ENCODE measurements around the gene DUSP11.
"Not testable (repeated sequence)": the region's sequence is repeated elsewhere in the genome, so short reads cannot be mapped to it uniquely, and the experiment has no call there.

The DUSP11 gene

DNA sequence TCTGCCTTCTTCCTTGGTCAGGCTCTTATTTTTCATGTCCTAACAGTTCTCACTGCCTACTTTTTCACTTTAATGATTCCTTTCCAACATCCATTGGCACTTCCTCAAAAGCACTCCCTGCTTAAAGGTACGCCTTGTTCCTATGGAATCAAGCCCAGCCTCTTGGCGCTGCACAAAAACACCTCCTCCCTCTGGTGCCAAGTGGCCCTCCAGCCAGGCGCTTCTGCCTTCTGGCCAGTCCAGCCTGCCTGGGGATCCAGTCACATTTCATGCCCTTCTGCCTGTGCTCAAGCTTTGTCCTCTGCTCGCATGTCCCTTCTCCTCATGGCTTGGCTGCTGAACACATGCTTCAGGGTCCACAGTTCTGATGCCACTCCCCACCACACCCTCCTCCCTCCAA is 49.1 kb downstream of the DUSP11 start:
- DNase-seq (ENCODE audit: low read depth, low spot score): no peak
- no peak overlapping the region for H3K4me3 ChIP-seq (ENCODE audit: low read length)

GRCh38 chr2:73728711-73729110 is 51.2 kb downstream of the DUSP11 start:
- no peak for DNase-seq (ENCODE audit: low read depth, low spot score)
- H3K4me3 ChIP-seq (ENCODE audit: low read length): no peak overlapping the region

GRCh38 chr2:73728043-73728442 is 51.9 kb downstream of the DUSP11 start:
- DNase-seq (ENCODE audit: low read depth, low spot score): no peak
- no peak overlapping the region for H3K4me3 ChIP-seq (ENCODE audit: low read length)

DNA sequence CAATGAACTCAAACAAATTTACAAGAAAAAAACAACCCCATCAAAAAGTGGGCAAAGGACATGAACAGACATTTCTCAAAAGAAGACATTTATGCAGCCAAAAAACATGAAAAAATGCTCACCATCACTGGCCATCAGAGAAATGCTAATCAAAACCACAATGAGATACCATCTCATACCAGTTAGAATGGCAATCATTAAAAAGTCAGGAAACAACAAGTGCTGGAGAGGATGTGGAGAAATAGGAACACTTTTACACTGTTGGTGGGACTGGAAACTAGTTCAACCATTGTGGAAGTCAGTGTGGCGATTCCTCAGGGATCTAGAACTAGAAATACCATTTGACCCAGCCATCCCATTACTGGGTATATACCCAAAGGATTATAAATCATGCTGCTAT is 53.2 kb downstream of the DUSP11 start:
- not testable (repeated sequence) for H3K4me3 ChIP-seq (ENCODE audit: low read length)

GRCh38 chr2:73718851-73719621 is 60.9 kb downstream of the DUSP11 start:
- DNase-seq (ENCODE audit: low read depth, low spot score): no peak

More for the DNA sequence above, 53.2 kb downstream of the DUSP11 start:
- DNase-seq (ENCODE audit: low read depth, low spot score): not testable (repeated sequence)

DNA sequence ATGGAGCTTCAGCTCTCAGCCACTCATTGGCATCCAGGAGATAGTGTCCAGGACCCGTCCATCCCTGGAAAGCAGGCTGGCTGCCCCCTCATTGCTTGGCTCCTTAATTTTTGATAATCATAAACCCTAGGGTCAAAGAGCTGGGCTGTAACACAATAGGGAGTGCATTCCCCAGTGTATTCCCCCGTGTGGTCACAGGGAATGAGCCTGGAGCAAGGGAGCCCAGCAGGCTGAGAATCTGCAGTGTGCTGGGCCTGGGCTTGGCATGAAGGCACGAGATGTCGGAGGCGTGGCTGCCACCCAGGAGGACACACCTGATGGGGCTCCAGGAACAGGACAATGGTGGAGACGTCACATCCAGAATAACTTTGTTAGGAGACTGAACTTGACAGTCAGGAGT is 61.5 kb downstream of the DUSP11 start:
- no peak overlapping the region for H3K4me3 ChIP-seq (ENCODE audit: low read length)
- DNase-seq (ENCODE audit: low read depth, low spot score): no peak

More at GRCh38 chr2:73718851-73719621, 60.9 kb downstream of the DUSP11 start:
- H3K4me3 ChIP-seq (ENCODE audit: low read length): no peak overlapping the region

DNA sequence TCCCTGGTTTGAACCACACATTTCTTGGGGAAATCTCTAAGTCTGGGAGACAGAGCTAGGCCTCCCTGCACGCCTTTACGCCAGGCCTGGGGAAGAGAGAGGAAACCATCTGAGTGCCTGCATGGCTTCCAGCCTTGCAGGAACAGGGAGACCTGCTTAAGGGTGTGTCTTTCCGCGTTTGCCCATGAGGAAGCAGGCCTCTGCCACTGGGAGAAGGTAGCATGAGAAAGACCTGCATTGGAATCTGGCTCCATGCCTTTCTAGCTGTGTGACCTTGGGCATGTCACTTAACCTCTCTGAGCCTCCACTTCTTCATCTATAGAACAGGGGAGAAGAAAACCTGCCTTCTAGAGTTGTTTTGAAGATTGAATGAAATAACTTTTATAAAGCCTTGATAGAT is 62.2 kb downstream of the DUSP11 start:
- H3K4me3 ChIP-seq (ENCODE audit: low read length): not testable (repeated sequence)

GRCh38 chr2:73717251-73717606 is 62.7 kb downstream of the DUSP11 start:
- no peak overlapping the region for H3K4me3 ChIP-seq (ENCODE audit: low read length)
- DNase-seq (ENCODE audit: low read depth, low spot score): no peak

More for the DNA sequence above, 62.2 kb downstream of the DUSP11 start:
- not testable (repeated sequence) for DNase-seq (ENCODE audit: low read depth, low spot score)

DNA sequence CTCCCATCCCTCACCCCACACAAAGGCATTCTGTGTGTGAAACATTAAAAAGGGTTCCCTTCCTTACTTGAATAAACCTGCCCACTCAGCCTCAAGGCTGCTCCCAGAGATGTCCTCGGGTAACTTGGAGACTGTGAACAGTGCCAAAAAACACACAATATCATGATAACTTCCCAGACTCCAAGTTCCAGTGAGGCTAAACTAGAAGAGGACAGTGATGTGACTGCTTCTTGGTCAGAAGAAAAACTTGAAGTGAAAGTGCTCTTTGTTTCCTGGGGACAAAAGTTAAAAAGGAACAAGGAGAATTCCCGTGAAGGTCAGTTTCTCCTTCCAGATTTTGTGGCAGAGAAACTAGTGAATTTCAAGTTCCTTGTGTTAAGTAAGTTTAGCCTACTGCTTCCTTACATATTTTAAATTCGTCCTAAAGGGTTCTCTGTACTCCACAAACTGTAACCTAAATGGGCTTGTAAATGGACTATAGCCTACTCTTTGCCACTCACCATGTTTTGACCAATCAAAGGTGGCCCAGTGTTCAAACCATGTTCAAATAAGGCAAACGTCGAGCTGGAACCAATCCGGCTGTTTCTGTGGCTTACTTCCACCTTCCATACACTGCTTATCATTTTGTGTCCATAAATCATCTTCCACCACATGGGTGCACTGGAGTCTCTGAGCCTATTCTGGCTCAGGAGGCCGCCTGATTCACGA is 63.2 kb downstream of the DUSP11 start:
- no peak for DNase-seq (ENCODE audit: low read depth, low spot score)
- H3K4me3 ChIP-seq (ENCODE audit: low read length): no peak overlapping the region

GRCh38 chr2:73714091-73714490 is 65.8 kb downstream of the DUSP11 start:
- no peak for DNase-seq (ENCODE audit: low read depth, low spot score)
- no peak overlapping the region for H3K4me3 ChIP-seq (ENCODE audit: low read length)

Data from Jurkat, Clone E6-1 (cell line).